SU-DHL-6 (cell line): ENCODE results near the gene PLXNA2.

Experiments
- CTCF ChIP-seq: fragments of 200-600 bp; sonication (generic); IDR thresholded peaks from one replicate; pipeline ENCODE4 v1.5.1; 2017; ENCODE audit warnings: antibody characterized with exemption, mild to moderate bottlenecking, low read length, moderate library complexity; ENCODE audit not compliant: insufficient read depth, poor library complexity, severe bottlenecking
- EZH2phosphoT487 ChIP-seq: fragments of 200-600 bp; sonication (generic), shearing (Covaris generic); conservative IDR thresholded peaks from 2 replicates; pipeline ENCODE4 v1.6.1; 2018; ENCODE audit warnings: mild to moderate bottlenecking, antibody characterized with exemption, low read length, moderate library complexity, mixed read lengths

- TF ChIP-seq CTCF (no peak), EZH2phosphoT487 (no peak)
Measured at GRCh38 chr1:208233978-208234377, 10.2 kb downstream of the PLXNA2 start.
